GM12892 (cell line): ENCODE data around the gene NDNF.

ENCODE experiments used
- DNase-seq: peaks from one replicate; pipeline ENCODE4 v3.0.0; 2011; ENCODE audit not compliant: insufficient read length
- FAIRE-seq: peaks from 2 replicates; lab custom pipeline; 2011; peaks lifted over from hg19 to GRCh38; lab: Jason Lieb, UNC
- POLR2A ChIP-seq: IDR thresholded peaks from 2 replicates; pipeline ENCODE4 v1.6.1; 2011; ENCODE audit warnings: low read depth, low read length, control low read depth
- POLR2AphosphoS5 ChIP-seq: IDR thresholded peaks from 2 replicates; pipeline ENCODE4 v1.6.1; 2011; ENCODE audit warnings: low read depth, low read length, control low read depth
- TAF1 ChIP-seq: IDR thresholded peaks from 2 replicates; pipeline ENCODE4 v1.6.1; 2011; ENCODE audit warnings: low read depth, mild to moderate bottlenecking, control low read depth, low read length, borderline replicate concordance

The NDNF gene

DNA sequence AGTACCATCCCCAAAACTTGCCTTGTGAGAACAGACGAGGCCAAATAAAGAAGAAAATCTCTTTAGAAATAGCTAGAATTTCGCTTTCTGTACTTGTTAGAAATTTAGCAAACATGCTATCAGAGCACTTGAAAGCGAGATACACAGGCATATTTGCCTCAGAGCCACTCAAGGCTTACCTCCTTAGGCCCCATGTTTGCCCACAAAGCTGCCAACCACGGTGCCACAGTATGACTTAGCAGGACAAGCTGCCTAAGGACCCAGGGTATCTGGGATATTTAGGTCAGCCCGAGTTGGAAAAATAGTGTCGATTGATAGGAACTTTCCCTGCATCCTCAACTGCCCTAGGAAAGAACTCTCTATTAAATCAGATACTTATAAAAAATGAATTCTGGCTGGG, 24.2 kb downstream of the NDNF start:
- FAIRE-seq (no peak), DNase-seq (no peak)
- TF ChIP-seq TAF1 (no peak), POLR2AphosphoS5 (no peak), POLR2A (no peak)

DNA sequence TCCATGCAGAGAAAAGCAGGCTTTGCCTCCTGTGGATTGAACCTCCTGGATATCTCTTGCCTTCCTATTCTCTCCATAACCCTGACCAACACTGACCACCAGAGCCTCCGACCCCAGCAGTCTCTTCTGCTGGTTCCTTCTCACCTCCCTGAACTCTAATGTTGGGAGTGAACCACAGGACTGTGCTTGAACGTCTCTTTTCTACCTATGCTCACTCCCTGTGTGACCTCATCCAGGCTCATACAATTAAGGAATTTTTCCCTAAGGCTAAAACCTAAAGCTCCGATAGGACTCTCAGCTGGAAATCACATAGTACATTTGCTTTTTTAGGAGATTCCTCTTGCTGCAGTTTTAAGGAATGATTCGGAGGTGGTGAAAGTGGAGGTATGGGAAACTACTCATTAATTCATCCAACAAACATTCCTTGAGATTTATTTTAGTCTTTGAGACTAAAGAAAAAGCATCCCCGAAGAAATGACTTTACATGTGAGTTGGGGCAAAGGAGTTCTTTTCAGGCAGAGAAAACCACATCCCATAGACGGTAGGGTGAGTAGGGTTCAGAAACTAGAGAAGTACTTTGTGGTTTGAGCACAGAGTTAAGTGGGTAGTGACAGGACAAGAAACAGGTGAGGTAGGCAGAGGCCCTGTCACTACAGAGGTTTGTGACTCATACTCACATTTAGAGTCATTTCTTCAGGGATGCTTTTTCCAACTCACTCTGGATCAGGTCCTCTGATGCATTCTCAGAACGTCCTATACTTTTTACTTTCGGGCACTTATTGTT, 30.8 kb downstream of the NDNF start:
- DNase-seq (peak; percentile 12), FAIRE-seq (peak; percentile 54)
- TF ChIP-seq POLR2AphosphoS5 (no peak), TAF1 (no peak), POLR2A (no peak)

DNA sequence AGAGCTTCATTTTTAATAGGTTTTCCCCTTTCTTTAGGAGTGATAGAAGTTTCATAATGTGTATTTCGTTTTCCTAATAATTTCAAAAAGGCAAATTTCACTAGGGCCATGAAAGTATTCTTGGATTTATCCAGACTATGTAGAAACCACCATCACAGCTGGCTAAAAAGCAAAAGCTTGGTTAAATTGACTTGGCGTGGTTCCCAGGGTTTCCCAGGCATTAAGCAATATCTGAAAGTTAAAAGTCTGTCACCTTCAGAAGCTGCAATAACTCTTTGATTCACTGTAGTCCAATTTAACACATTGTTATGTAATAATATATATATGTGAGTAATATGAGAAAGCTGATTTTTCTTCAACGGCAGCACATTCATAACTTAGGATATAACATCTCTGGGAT, 38.3 kb downstream of the NDNF start:
- DNase-seq (no peak), FAIRE-seq (no peak)
- no peak for TF ChIP-seq POLR2AphosphoS5
- no peak for TF ChIP-seq POLR2A
- TF ChIP-seq TAF1 = no peak

DNA sequence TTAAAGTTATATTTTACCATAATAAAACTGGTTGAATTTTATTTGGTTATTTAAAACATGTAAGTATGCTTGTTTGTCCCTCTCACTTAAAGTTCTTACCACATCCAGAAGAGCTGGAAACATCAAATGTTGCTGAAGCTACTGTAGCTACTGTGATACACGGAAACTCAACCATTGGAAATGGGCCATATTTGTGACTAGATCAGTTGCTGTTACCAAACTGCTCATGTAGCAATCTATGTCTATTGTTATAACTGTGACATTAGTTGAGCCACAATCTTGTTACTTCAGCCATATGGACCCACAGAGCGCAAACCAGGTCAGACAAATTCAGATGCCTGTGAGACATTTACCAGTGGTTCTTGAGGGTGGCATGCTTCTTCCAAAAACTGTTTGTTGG, 41.6 kb downstream of the NDNF start:
- DNase-seq (no peak), FAIRE-seq (no peak)
- TF ChIP-seq TAF1 = no peak

DNA sequence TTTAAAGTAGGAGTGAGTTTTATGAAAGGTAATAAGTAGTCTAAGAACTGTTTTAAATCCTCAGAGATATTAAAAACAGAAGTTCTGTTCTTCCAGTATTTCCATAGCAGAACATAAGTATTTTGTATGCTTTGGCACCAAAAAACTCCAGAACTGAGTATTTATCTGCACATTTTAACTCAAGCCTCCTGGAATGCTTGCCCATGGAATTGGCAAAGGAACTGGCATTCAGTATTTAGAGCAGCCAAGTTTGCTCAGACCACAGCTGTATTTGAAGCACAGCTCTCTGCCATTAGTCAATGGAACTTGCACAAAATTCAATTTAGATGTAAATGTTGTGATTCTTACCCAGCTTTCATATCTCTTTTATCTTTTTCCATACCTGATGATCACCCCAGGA, 42.2 kb downstream of the NDNF start:
- FAIRE-seq = no peak
- TF ChIP-seq POLR2A (no peak), POLR2AphosphoS5 (no peak), TAF1 (no peak)
- no peak for DNase-seq

DNA sequence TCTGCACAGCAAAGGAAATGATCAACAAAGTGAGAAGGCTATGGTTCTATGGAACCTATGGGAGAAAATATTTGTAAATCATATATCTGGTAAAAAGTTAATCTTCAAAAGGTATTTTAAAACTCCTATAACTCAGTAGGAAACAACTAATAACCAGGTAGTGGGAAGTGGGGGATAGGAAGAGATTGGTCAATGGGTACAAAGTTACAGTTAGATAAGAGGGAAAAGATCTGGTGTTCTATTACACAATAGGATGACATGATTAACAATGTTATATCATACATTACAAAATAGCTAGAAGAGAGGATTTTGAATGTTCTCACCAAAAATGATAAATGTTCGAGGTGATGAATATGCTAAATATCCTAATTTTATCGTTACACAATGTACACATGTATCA, 46.3 kb downstream of the NDNF start:
- TF ChIP-seq POLR2A (no peak), TAF1 (no peak), POLR2AphosphoS5 (no peak)
- FAIRE-seq (no peak), DNase-seq (no peak)

DNA sequence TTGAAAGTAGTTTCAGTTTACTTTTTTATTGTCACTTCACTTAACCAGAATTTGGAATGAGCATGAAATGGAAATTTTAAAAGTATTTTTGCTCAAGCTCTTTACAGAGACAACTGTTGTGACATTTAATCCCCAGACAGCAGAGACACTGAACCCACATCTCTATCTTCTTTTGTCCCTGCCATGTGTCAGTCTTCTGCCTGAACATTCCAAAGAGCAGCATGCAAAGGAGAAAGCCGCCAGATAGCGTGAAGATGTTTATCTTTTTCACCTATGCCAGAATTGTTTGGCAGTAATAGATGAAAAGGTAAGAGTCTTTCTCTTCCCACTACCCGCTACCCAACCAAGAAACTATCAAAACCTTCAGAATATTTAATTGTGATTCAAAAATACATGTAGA, 46.8 kb downstream of the NDNF start:
- FAIRE-seq = no peak
- DNase-seq = no peak
- TF ChIP-seq POLR2AphosphoS5 = no peak
- no peak for TF ChIP-seq TAF1

DNA sequence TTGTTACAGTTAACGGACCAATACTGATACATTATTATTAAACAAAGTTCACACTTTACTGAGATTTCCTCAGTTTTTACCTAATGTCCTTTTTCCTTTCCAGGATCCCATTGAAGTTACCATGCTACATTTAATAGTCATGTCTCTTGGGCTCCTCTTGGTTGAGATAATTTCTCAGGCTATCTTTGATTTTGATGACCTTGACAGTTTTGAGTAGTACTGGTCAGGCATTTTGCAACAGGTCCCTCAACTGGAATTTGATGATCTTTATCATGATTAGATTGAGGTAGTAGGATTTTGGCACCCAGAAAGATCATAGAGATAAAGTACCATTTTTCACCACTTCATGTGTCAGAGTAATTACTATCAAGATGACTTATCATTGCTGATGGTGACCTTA, 53.8 kb downstream of the NDNF start:
- TF ChIP-seq POLR2AphosphoS5 (no peak), POLR2A (no peak), TAF1 (no peak)
- DNase-seq (no peak), FAIRE-seq (no peak)

DNA sequence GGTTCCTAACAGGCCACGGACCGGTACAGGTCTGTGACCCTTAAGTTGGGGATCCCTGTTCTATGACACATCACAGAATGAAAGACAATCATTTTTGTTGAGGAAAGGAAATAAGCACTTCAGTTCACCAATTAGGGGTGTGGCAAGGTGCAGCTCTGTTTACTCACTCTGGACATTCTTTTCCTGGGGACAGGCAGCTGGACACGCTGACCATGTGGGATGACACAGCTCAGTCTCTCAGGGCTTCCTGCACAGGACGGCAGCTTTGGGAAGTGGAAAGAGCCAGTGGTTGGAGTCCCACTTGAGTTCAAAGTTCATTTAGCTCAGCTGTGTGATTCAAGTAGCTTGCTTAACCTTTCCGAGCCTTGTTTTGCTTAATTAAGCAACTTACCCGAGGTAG, 55.7 kb downstream of the NDNF start:
- FAIRE-seq (no peak), DNase-seq (no peak)
- TF ChIP-seq POLR2A (no peak), POLR2AphosphoS5 (no peak), TAF1 (no peak)

DNA sequence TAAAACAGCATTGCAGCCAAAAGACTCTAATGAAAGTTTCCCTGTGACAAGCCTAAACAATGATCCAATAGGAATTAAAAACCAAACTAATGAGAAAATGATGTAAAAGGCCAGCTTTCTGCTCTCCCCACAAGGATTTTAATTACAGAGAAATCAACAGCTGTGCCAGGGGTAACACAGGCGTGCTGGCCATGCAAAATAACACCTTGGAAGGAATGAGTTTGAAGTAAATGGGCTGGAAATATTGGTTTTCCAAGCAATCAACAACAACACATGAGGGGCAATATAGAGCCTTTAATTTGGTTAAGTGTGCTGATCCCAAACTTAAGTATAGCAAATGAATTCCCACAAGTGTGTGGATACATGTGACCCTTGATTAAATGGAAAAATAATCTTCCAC, 56.9 kb downstream of the NDNF start:
- no peak for FAIRE-seq
- DNase-seq = no peak
- TF ChIP-seq TAF1 (no peak), POLR2AphosphoS5 (no peak), POLR2A (no peak)

DNA sequence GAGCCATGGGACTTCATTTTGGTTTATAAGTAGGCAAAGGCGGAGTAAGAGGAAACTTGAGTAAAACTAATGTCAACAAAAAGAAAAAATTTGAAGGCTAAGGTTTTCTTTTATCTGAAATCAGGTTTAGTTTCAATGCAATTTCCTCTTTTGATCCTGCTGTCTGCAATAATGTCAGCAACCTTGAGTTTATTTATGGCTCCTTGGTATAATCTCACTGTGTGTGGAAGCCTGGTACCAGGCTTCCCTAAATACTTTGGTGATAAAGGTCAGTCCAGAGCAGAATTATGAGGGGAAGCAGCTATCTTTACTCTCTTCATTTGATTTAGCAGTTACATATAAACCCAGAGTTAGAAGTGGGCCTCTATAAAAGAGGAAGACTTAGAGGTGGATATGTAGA, 57.8 kb downstream of the NDNF start:
- no peak for FAIRE-seq
- DNase-seq = no peak
- no peak for TF ChIP-seq TAF1
- no peak for TF ChIP-seq POLR2A
- no peak for TF ChIP-seq POLR2AphosphoS5

DNA sequence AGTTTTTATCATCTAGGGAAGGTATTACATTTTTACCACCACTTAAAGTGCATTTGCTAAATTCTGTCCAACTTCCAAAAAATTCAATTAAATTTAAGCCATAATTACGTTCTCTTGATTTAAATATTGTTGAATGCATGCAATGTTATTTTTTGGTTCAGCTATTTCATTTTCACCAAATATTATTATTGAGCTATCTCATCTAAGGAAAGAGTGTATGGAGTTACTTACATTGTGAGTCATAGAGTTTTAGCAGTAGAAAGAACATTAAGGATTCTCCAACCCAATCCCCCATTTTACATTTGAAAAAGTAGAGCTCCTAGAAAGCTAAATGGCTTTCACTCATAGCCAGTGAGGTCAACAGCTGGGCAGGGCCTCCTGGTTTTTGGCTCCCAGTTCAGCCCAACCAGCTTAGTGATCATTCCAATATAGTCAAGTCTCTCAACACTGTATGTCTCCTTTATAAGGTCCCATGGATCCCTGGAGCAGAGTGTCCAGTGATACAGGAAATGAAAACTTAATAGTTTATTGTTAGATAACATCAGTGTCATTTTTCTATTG, 60.5 kb downstream of the NDNF start:
- DNase-seq (no peak), FAIRE-seq (no peak)
- TF ChIP-seq POLR2AphosphoS5 (no peak), POLR2A (no peak), TAF1 (no peak)

DNA sequence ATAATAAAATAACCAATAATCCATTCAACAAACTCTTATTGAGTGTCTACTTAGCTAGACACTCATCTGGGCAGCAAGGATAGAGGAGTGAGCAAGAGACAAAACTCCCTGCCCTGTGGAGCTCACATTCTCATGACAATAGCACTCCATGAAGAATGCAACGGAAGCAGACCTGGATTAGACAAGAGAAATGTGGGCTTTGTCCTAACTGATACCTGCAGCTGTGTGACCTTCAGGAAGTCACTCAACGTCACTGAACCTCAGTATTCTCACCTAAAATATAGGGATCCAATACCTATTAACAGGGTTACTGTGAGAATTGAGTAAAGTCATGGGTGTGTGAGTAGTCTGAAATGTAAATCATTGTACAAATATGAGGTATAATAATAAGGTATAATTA, 61.2 kb downstream of the NDNF start:
- no peak for FAIRE-seq
- no peak for DNase-seq
- TF ChIP-seq POLR2AphosphoS5 (no peak), POLR2A (no peak), TAF1 (no peak)
